GM18909 (cell line): Measurements from ENCODE around the gene LIF.

Experiments used
- ATAC-seq: cut with Tn5 transposase; IDR thresholded peaks from one replicate; pipeline ENCODE4 v1.9.1; 2021; ENCODE audit warnings: mild to moderate bottlenecking; ENCODE audit not compliant: unreplicated experiment, poor library complexity

Gene LIF

GRCh38 chr22:30265823-30266444 lies 19.4 kb upstream of the LIF start:
- peak; percentile 69 for ATAC-seq

DNA sequence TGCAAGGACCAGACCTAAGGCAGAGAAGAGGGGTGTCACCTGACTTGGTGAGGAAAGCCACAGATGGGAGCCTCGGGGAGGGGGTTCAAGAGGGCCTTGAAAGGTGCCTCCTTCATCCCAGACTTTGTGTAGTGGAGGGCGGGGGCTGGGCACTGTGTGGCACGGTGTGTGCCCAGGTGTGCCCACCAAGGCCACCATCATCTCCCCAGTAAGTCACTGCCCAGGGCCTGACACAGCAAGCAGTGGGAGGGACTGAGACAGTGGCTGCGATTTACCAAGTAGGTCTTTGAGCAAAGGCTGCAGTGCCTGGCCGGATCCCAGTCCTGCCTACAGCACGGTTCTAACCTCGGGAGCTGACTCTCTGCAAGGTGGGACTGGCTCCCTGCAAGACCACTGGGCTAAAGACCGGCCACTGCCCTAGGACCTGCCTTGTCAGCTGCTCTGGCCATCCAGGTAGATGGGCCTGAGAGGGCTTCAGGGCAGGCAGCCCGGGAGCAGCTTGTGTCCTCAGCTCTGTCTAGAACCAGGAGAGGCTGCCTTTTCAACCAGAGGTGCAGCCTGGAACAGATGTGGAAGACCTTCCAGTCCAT lies 18.7 kb upstream of the LIF start:
- ATAC-seq: no peak

DNA sequence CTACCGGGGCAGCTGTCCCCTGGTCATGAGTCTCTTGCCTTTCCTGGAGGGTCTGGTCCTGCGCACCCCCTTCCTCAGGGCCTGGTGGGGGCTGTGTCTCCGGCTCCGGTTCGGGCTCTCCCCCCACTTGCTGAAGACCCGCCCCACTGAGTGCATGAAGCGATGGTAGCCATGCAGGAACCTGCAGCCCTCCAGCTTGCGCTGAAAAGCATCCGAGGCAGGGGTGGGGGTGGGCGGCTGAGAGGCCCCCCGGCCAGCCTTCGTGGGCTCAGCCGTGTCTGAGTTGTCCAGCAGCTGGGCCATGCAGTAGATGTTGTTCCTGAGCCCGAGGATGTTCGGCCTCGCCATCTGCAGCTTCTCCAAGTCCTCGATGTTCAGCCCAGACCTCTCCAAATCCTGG lies 17.3 kb upstream of the LIF start:
- no peak for ATAC-seq

- ATAC-seq: no peak
These were observed 16.6 kb upstream of the LIF start for GRCh38 chr22:30262917-30263741.

GRCh38 chr22:30262112-30262511 lies 15.6 kb upstream of the LIF start:
- ATAC-seq: no peak

DNA sequence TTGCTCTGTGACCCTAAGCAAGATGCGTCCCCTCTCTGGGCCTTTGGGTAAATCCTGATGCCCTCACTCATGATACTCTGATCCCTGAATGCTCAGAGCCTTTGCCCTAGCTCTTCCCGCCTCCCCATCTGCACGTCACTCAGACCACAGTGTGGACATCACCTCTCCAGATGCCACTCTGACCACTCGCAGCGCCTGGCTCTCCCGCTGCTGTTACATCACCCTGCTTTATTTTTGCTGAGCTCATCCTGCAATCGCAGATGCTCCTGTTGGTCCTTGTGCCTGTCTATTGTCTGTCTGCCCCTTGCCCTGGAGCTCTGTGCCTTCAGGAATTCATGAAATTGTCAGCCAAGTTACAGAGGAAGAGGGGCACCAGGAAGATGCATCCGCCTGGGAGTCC lies 14.6 kb upstream of the LIF start:
- ATAC-seq: no peak

- no peak for ATAC-seq
These were observed 14.1 kb upstream of the LIF start for GRCh38 chr22:30260682-30261081.

DNA sequence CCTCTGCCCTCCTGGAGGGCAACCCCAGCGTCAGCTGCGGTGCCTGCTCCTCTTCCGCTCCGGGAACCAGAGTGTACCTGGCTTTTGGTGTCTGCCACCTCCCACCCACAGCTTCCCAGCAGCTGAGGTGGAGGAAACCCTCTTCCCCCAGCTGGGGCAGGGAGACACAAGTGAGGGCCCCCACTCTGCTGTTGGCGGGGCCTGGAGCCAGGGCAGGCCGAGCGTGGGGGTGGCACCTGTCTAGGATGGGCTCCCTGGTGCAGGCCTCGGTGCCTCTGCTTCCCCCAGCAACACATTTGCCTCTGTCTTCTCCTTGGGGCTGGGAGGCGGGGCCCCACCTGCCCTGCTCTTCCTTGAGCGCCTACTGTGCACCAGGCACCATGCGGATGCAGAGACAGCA lies 13.7 kb upstream of the LIF start:
- ATAC-seq: no peak

- no peak for ATAC-seq
These were observed 7.8 kb upstream of the LIF start for GRCh38 chr22:30254314-30254713.

DNA sequence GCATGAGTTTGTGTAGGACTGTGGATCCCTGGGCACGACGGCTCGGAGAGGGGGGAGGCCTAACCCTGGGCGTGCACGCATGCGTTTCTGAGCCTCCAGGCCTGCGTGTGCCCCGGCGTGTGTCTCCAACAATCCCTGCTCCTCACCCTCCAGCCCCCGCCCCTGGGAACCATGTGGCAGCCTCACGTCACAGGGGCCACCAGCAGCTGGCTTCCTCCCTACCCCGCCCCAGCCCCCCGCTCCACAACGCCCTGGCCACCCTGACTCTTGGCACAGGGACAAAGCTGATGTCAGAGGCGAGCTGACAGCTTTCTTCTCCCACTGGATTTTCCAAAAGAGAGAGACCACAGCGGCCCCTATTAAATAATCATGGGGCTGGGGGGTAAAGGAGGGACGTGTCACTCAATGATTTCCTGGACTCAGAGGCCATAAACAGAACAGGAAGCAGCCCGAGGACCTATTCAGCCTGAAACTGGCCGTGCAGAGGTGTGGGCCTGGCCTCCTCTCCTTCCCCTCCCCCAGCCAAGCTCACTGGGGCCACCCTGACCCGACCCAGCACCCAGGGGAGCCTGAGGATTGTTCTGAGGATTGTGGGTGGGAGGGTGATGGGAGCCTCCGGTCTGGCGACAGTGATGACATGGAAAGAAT lies 6.8 kb upstream of the LIF start:
- no peak for ATAC-seq

GRCh38 chr22:30252411-30253204 lies 6.0 kb upstream of the LIF start:
- no peak for ATAC-seq

- no peak for ATAC-seq
These were observed 5.2 kb upstream of the LIF start for GRCh38 chr22:30251711-30252110.

DNA sequence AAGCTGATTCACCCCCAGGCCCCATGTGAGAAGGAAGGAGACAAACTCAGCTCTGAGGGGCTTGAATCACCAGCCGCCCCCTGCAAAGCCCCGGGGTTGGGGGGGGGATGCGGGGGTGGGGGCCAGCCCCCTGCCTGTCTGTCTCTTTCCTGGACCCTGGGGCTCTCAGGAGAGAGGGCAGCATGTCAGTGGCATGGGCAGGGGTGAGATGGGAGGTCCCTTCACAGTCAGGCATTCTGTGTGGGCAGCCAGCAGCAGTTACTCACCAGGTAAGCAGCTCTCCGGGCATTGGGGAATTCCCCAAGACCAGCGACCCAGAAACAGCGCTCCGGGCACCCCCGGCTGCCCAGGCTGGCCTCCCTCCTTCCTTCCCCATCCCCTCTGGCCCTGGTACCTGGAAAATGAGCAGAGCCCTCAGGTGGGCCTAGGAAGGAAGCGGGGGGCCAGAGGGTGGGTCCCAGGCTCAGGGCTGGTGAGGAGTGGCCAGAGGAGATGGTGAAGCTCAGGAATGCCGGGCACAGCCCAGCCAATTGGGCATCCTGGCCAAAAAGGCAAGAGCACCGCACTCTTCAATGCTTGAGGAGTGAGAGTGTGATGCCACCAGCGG lies 4.2 kb upstream of the LIF start:
- ATAC-seq: no peak

- ATAC-seq: no peak
These were observed 3.5 kb upstream of the LIF start for GRCh38 chr22:30250039-30250565.

DNA sequence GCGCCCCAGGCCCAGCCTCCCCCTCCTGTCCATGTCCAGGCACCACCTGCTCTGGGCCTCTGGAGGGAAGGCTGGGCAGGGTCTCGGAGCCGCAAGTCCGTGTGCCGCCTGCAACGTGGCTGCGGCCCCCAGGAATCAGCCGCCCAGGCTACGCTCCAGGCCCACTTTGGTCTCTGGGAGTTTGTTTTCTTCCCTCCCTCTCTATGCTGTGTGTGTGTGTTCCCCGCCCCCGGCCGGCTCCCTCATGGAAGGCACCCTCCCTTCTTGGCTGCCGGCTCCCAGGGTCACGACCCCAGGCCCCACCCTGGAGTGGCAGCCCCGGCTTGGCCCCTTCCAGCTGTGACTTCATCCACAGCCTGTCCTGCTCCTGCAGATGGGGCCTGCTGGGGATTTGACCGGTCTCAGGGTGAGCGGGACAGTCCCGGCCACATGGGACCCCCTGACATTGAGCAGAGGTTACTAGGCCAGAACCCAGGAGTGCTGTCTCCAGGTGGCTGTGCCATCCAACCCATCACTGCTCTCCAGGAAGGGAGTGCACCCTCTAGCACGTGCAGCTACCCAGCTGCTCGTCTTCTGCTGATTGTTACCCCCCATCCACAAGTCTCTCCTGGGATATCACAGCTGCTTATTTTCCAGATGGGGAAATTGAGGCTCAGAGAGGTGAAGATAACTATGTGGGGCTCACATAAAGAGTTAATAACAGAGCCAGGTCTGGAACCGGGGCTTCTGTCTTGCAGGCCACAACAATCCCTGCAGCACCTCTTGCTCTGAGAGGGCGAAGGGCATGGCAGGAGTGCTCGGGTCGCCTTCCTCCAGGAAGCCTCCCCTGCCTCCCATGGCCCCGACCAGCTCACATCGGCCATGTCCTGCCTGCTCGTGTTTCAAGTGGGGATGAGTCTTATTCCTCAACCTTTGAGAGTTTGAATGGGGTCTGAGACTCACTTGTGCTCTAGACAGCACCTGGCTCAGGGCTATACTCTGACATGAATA lies 2.8 kb upstream of the LIF start:
- ATAC-seq: no peak

DNA sequence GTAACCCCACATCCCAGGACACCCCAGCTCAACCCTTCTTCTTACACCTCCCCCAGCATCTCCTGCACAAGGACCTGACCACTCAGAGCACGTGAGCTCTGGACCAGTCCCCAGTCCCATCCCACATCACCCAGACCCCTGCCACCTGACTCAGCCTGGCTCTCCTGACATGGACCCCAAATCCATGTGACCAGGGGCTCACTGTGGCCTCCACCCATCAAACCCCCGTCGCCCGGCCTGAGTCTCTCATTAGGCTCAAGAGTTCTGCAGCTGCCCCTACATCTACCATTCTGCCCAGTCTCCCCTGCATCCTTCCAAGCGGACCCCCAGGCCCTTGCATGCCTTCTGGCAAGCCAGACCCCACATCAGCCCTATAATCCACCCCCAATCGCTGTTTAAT lies 1.9 kb upstream of the LIF start:
- no peak for ATAC-seq

- no peak for ATAC-seq
These were observed 1.4 kb upstream of the LIF start for GRCh38 chr22:30247974-30248373.

- no peak for ATAC-seq
These were observed 1.0 kb upstream of the LIF start for GRCh38 chr22:30247561-30247960.
